ENCODE data around the gene SMYD3. TPM values are rescaled to one million over a fixed set of nuclear protein-coding genes. Genes with fewer than 3 reads are reported as not detected.
A peak's percentile ranks its signal among the peaks of the same experiment; 100 is the strongest.

The SMYD3 gene
- total and polyA plus RNA-seq, 9 of the 15 experiments (the other 6 are each of a cell fraction or from before 2014, with no cell fraction given): 128 to 440 (median 197) TPM

DNA sequence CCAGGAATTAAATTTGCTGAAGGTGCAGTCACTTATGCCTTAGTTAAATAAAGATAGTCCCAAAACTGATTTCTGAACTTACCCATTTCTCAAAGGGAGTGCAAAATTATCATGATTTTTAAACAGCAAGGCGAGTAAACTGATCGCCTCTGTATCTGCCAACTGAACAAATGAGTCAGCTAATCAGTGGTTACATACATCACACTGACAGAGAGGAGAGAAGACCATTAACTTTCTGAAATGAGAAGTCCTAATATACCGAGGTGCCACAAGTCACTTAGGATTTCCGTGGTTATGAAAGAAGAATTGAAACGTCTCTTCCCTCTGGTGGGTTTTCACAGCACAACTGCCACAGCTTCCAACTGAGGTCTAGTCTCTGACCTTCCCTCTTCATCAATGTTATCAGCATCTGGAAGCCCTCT lies 400.7 kb downstream of the SMYD3 start (continued):
- TF ChIP-seq, protein P1, sequence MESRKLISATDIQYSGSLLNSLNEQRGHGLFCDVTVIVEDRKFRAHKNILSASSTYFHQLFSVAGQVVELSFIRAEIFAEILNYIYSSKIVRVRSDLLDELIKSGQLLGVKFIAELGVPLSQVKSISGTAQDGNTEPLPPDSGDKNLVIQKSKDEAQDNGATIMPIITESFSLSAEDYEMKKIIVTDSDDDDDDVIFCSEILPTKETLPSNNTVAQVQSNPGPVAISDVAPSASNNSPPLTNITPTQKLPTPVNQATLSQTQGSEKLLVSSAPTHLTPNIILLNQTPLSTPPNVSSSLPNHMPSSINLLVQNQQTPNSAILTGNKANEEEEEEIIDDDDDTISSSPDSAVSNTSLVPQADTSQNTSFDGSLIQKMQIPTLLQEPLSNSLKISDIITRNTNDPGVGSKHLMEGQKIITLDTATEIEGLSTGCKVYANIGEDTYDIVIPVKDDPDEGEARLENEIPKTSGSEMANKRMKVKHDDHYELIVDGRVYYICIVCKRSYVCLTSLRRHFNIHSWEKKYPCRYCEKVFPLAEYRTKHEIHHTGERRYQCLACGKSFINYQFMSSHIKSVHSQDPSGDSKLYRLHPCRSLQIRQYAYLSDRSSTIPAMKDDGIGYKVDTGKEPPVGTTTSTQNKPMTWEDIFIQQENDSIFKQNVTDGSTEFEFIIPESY (CRISPR knock-in tag; IDR thresholded peaks at IDR 0.05): no peak
- no peak for TF ChIP-seq SAFB2 (IDR thresholded peaks at IDR 0.05; ENCODE audit: borderline replicate concordance, low read depth, low read length, severe bottlenecking)
- TF ChIP-seq SIX5 (IDR thresholded peaks at IDR 0.05; ENCODE audit: borderline replicate concordance in 1 of 2, insufficient read depth in 1 of 2, low read depth in 1 of 2, low read length in 2 of 2): peak in 1 of 2 experiments; percentile 9; a peak in 1 of 4 replicates
- TF ChIP-seq PURB (CRISPR knock-in tag; IDR thresholded peaks at IDR 0.05; ENCODE audit: low read depth): no peak
- TF ChIP-seq ELF2 (CRISPR knock-in tag; IDR thresholded peaks at IDR 0.05): no peak
- no peak for TF ChIP-seq PML (IDR thresholded peaks at IDR 0.05; ENCODE audit: low read length)
- TF ChIP-seq, protein P2, sequence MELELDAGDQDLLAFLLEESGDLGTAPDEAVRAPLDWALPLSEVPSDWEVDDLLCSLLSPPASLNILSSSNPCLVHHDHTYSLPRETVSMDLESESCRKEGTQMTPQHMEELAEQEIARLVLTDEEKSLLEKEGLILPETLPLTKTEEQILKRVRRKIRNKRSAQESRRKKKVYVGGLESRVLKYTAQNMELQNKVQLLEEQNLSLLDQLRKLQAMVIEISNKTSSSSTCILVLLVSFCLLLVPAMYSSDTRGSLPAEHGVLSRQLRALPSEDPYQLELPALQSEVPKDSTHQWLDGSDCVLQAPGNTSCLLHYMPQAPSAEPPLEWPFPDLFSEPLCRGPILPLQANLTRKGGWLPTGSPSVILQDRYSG (tag; conservative IDR thresholded peaks at IDR 0.05; ENCODE audit: low read depth): no peak
- TF ChIP-seq, protein P3, sequence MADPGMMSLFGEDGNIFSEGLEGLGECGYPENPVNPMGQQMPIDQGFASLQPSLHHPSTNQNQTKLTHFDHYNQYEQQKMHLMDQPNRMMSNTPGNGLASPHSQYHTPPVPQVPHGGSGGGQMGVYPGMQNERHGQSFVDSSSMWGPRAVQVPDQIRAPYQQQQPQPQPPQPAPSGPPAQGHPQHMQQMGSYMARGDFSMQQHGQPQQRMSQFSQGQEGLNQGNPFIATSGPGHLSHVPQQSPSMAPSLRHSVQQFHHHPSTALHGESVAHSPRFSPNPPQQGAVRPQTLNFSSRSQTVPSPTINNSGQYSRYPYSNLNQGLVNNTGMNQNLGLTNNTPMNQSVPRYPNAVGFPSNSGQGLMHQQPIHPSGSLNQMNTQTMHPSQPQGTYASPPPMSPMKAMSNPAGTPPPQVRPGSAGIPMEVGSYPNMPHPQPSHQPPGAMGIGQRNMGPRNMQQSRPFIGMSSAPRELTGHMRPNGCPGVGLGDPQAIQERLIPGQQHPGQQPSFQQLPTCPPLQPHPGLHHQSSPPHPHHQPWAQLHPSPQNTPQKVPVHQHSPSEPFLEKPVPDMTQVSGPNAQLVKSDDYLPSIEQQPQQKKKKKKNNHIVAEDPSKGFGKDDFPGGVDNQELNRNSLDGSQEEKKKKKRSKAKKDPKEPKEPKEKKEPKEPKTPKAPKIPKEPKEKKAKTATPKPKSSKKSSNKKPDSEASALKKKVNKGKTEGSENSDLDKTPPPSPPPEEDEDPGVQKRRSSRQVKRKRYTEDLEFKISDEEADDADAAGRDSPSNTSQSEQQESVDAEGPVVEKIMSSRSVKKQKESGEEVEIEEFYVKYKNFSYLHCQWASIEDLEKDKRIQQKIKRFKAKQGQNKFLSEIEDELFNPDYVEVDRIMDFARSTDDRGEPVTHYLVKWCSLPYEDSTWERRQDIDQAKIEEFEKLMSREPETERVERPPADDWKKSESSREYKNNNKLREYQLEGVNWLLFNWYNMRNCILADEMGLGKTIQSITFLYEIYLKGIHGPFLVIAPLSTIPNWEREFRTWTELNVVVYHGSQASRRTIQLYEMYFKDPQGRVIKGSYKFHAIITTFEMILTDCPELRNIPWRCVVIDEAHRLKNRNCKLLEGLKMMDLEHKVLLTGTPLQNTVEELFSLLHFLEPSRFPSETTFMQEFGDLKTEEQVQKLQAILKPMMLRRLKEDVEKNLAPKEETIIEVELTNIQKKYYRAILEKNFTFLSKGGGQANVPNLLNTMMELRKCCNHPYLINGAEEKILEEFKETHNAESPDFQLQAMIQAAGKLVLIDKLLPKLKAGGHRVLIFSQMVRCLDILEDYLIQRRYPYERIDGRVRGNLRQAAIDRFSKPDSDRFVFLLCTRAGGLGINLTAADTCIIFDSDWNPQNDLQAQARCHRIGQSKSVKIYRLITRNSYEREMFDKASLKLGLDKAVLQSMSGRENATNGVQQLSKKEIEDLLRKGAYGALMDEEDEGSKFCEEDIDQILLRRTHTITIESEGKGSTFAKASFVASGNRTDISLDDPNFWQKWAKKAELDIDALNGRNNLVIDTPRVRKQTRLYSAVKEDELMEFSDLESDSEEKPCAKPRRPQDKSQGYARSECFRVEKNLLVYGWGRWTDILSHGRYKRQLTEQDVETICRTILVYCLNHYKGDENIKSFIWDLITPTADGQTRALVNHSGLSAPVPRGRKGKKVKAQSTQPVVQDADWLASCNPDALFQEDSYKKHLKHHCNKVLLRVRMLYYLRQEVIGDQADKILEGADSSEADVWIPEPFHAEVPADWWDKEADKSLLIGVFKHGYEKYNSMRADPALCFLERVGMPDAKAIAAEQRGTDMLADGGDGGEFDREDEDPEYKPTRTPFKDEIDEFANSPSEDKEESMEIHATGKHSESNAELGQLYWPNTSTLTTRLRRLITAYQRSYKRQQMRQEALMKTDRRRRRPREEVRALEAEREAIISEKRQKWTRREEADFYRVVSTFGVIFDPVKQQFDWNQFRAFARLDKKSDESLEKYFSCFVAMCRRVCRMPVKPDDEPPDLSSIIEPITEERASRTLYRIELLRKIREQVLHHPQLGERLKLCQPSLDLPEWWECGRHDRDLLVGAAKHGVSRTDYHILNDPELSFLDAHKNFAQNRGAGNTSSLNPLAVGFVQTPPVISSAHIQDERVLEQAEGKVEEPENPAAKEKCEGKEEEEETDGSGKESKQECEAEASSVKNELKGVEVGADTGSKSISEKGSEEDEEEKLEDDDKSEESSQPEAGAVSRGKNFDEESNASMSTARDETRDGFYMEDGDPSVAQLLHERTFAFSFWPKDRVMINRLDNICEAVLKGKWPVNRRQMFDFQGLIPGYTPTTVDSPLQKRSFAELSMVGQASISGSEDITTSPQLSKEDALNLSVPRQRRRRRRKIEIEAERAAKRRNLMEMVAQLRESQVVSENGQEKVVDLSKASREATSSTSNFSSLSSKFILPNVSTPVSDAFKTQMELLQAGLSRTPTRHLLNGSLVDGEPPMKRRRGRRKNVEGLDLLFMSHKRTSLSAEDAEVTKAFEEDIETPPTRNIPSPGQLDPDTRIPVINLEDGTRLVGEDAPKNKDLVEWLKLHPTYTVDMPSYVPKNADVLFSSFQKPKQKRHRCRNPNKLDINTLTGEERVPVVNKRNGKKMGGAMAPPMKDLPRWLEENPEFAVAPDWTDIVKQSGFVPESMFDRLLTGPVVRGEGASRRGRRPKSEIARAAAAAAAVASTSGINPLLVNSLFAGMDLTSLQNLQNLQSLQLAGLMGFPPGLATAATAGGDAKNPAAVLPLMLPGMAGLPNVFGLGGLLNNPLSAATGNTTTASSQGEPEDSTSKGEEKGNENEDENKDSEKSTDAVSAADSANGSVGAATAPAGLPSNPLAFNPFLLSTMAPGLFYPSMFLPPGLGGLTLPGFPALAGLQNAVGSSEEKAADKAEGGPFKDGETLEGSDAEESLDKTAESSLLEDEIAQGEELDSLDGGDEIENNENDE (IDR thresholded peaks at IDR 0.05; ENCODE audit: low read depth, low read length): no peak
- TF ChIP-seq, protein P4, sequence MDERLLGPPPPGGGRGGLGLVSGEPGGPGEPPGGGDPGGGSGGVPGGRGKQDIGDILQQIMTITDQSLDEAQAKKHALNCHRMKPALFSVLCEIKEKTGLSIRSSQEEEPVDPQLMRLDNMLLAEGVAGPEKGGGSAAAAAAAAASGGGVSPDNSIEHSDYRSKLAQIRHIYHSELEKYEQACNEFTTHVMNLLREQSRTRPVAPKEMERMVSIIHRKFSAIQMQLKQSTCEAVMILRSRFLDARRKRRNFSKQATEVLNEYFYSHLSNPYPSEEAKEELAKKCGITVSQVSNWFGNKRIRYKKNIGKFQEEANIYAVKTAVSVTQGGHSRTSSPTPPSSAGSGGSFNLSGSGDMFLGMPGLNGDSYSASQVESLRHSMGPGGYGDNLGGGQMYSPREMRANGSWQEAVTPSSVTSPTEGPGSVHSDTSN (CRISPR knock-in tag; IDR thresholded peaks at IDR 0.05; ENCODE audit: low read depth): no peak
- TF ChIP-seq, protein P4 (tag; conservative IDR thresholded peaks at IDR 0.05; ENCODE audit: low read depth): peak; percentile 91

Data from K562 (cell line).